ENCODE measurements around the gene NFYC.

GRCh38 chr1:40758578-40759343, 67.3 kb downstream of the NFYC start:
- no peak for TF ChIP-seq CTCF (IDR thresholded peaks at IDR 0.05; ENCODE audit: borderline replicate concordance, extremely low read depth, low read length, poor library complexity, severe bottlenecking)
- TF ChIP-seq EZH2 (IDR thresholded peaks at IDR 0.05; ENCODE audit: borderline replicate concordance, low read depth, low read length, severe bottlenecking), result no peak

All from DND-41 (cell line).